GM12873 (cell line): Measurements from ENCODE around the gene CACNB4.

Experiments used
- TF ChIP-seq, protein P1 (sequence below): IDR thresholded peaks from 2 replicates; pipeline ENCODE4 v1.5.1; 2012; ENCODE audit warnings: low read depth, mild to moderate bottlenecking, moderate library complexity, low read length, control low read depth; ENCODE audit not compliant: insufficient read depth; ENCODE audit errors: missing control alignments

The CACNB4 gene

DNA sequence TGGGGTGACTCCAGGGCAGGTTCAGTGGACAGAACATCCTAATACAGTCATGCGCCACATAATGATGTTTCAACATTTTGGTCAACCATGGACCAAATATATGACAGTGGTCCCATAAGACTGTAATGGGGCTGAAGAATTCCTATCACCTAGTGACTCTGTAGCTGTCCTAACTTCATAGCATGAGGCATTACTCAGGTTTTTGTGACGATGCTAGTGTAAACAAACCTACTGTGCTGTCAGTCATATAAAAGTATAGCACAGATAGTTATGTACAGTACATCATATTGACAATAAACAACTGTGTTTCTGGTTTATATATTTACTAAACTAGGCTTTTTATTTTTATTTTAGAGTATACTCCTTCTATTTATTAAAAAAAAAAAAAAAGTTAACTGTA is 87.1 kb downstream of the CACNB4 start:
- TF ChIP-seq, protein P1, sequence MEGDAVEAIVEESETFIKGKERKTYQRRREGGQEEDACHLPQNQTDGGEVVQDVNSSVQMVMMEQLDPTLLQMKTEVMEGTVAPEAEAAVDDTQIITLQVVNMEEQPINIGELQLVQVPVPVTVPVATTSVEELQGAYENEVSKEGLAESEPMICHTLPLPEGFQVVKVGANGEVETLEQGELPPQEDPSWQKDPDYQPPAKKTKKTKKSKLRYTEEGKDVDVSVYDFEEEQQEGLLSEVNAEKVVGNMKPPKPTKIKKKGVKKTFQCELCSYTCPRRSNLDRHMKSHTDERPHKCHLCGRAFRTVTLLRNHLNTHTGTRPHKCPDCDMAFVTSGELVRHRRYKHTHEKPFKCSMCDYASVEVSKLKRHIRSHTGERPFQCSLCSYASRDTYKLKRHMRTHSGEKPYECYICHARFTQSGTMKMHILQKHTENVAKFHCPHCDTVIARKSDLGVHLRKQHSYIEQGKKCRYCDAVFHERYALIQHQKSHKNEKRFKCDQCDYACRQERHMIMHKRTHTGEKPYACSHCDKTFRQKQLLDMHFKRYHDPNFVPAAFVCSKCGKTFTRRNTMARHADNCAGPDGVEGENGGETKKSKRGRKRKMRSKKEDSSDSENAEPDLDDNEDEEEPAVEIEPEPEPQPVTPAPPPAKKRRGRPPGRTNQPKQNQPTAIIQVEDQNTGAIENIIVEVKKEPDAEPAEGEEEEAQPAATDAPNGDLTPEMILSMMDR, result no peak

DNA sequence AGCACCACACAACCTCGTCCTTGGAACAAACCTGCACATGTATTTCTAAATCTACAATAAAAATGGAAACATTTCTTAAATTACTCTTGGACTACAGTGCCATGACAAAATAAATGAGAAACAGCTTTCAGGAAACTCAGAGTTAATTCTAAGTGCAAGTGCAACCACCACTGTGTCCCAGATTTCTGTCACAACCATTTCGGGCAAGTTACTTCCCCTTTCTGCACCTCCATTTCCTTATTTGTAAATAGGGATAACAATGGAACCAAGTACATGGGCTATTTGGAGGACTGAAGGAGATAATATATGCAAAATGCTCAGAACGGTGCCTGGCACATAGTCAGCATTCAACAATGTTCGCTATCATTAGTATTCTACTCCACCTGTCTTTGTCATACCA is 93.2 kb downstream of the CACNB4 start:
- TF ChIP-seq, protein P1, result no peak

DNA sequence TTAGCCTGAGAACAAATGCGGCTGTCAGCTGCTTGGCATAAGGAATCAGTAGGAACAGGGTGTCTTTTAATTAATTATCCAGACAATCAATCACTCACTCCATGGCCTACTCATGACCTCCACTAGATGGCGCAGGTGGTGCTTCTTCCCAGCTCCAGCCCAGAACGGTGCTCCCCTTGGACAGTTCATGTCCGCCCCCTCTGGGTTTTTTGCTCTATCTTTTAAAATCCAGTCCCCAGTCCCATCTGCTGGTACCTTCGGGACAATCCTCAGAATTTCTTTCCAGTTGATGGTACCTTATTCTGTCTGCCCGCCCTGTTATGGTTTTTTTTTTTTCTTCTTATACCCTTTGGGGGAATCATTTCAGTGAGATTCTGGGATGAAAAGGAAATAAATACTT is 99.8 kb downstream of the CACNB4 start:
- TF ChIP-seq, protein P1, result peak; percentile 89

DNA sequence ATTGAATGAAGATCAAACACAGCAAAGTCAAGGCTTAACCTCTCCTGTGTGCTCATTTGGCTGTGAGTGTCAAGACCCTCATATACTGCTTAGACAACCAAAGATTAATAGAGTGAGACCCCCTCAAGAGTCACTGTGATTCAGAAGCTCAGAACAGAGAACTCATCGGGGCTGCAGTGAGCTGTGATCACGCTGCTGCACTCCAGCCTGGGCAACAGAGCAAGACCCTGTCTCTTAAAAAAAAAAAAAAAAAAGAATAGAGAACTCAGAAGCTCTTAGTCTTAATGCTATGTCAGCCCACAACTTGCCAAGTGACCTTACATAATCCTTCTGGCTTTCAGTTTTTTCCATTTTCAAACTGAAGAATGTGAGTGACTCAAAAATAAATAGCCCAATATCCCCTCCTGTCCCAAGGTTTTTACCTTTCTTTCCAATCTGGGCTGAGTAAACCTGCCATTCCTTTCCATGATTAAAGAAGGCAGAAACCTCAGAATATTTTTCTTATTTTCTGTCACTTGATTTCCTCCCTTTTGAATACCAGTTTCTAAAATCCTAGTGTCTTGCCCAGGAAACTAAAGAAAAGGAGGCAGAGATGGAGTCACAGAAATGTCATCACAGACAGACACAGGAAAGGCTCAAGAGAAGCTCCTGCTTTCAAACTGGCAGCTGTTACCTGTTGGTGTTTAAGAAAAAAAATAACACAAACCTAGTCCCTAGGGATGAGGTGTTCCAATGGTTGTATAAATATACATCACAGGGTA is 102.4 kb downstream of the CACNB4 start:
- TF ChIP-seq, protein P1, result no peak

DNA sequence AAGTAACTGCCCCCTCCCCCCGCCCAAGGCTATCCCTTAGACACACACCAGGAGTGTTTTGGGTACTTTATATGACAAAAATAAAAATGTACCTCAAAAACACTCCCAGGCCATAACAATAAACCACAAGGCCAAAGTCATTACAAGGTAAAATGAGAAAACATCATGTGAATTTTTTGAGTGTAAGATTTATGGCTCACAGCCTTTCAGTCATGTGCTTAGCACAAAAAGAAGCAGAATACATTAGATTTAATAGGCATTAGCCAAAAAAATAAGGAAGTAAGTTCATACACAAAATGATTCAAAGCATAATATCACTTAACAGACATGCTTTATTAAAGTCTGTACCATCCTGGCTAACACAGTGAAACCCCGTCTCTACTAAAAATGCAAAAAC is 103.7 kb downstream of the CACNB4 start:
- TF ChIP-seq, protein P1, result no peak

DNA sequence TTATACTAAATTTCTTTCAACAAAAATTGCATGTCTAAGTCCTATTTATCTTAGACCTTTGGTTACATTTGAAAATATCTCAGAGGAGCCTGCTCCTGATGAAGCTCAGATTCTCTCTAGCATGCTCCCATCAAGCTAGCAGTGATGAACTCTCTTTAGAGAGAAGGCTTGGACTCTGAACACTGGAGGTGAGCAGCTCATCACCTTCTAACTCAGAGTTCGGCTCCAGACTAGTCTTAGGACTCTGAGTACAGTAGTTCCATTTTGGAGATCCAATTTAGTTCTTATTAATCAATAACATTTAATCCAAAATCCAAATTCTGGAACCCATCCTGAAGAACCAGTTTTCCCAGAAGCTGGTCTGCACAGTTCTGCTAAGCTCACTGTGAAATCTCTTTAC is 107.8 kb downstream of the CACNB4 start:
- TF ChIP-seq, protein P1, result no peak

DNA sequence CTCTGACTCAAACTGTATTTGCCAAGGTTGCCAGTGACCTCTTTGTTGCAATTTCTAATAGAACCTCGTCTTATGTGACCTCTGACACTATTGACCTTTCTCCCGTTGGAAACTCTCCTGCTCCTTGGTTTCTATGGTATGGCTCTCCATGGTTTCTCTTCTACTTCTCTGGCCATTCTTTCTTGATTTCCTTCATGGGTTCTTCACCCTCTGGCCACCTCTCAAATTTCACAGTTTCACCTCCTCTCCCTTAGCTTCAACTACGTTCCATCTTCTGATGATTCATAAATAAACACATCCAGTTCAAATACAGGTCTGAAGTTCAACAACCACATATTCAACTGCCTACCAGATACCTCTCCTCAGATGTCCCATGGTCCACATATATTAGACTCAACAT is 109.5 kb downstream of the CACNB4 start:
- TF ChIP-seq, protein P1, result no peak

DNA sequence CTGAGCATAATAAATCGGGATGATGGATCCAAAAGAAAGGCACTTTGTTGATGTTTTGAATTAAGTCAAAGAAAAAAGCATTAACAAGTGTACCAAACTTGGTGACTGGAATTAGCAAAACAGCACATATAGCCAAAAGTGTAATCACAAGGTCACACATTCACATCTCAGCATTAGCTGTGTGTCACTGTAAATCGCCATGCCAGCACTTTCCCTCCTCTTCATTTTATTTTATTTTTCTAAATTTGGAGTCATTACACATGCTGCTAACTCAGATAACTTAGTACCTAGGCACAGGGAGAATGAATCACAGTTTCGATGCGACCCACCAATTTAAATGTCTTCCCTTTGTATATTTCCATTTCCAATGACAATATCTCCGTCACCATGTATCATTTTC is 111.4 kb downstream of the CACNB4 start:
- TF ChIP-seq, protein P1, result no peak
